ENCODE data around the gene ADK.
A peak's percentile ranks its signal among the peaks of the same experiment; 100 is the strongest.
"Not testable (repeated sequence)": the region's sequence is repeated elsewhere in the genome, so short reads cannot be mapped to it uniquely, and the experiment has no call there.

Gene ADK

GRCh38 chr10:74146980-74147379 lies 4.0 kb upstream of the ADK start:
- not testable (repeated sequence) for DNase-seq

DNA sequence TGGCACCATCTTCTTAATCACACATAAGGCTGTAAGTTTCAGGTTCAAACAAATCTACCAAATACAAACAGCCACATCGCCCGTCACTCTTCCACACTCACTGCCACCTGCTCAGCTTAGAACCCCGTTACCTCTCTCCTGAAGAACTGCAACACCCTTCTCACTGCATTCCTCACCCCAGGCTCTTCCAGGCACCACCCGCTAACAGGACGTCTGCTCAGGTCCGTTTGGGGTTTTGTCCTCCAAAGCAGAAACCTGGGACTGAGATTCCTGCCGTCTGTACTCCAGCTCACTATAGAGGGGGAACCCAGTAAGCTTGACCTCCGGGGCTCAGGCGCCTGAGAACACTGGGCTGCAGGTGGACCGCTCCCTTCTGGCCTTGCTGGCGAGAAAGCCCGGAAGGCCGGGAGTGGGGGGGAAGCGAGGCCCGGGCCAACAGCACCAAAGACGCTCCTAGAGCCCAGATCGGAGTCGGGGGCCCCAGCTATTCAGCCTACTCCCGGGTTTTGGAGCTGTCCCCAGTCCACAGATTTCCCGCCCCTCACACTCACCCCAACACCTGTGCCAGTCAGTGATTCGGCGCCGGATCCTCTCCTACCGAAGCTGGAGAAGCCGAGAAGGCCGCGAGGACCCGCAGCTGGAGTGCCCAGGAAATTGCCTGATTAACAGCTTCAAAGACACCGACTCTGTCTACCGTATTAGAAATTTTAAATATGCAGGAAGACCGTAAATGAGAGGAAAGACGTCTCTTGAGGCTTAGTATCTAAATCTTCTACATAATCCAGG lies 624 bp upstream of the ADK start, which contains the start of gene AP3M1:
Gene AP3M1, minus strand, starts transcription at position 625 of the 786 bp plus-strand sequence. CDS start 12,449 bp downstream, outside the sequence.
- DNase-seq = no peak

DNA sequence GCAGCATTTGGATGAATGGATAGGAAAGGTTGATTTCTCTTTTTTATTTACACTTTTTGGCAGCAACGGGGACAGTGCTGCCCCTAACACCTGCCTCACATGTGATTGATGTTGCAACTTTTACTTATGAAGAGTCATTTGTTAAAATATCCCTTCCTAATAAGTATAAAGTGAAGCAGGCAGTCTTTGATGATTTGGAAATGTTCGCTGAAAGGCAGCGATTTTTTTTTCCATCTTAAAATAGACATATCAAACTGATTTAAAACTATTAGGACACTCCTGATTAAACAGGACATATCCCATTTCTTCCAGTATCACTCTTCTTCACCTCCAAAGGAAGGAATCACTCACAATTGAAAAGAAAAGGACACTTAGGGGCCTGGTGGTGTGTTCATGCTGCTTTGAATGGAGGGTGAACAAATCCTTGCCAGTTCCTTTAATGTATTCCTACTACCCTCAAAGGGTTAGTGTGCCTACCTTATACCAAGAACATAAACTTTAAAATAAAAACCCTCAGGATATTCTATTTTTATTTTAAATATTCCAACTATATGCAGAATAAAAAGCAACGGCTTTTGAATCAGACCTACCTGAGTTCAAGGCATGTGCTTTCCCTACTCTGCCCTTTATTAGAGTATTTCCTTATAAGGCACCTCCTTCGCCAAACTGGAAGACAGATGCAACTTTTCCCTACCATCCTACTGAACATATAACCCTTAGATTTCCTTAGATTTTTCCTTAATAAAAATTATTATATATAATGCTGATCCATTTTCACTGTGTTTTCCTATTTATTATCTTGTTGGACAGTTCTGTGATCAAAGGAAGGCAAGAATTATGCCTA lies 1.1 kb downstream of the ADK start:
- no peak for DNase-seq

GRCh38 chr10:74153123-74153522 lies 2.1 kb downstream of the ADK start:
- DNase-seq = no peak

GRCh38 chr10:74153676-74154075 lies 2.7 kb downstream of the ADK start:
- DNase-seq = no peak

- peak; percentile 18 for DNase-seq
Measured at GRCh38 chr10:74156919-74157289, 5.9 kb downstream of the ADK start.

GRCh38 chr10:74160013-74160412 lies 9.0 kb downstream of the ADK start:
- DNase-seq = no peak

GRCh38 chr10:74163319-74164068 lies 12.5 kb downstream of the ADK start:
- DNase-seq = no peak

DNA sequence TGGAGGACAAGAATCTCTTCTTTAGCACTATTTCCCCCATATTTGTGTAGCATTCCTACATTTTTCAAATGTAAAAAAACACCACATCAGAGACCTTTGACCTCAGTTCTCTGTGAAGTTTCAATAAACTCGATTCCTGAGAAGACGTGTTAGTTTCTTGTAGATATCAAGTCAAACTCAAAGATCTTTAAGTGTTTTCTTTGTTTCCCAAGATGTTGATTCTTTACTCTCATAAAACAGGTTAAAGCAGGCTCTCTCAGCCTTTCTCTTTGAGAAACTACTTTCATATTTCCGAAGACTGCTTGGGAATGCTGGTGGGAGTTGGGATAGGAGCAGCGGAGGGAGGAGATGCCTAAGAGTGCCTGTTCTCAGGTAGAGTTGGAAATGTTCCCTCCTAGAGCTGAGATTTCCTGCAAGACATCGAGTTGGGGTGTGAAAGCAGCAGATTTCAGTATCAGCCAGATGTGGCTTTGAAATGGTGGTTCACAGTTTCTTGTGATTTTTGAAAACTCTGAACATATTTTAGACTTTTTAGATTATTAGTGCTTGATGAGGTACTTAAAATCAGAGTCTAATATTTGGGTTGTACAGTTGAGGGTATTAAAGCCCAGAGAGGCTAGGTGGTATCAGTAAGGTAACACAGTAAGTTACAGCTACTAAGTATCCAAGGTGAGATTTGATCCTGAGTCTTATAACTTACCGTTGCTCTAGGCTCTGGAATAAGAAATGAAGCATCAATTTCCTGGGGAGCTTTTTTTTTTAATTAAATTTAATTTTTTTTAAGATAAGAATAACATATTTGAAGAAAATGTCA lies 13.9 kb downstream of the ADK start:
- no peak for DNase-seq

- no peak for DNase-seq
Measured at GRCh38 chr10:74165530-74165901, 14.5 kb downstream of the ADK start.

GRCh38 chr10:74167443-74167842 lies 16.4 kb downstream of the ADK start:
- DNase-seq = no peak

DNA sequence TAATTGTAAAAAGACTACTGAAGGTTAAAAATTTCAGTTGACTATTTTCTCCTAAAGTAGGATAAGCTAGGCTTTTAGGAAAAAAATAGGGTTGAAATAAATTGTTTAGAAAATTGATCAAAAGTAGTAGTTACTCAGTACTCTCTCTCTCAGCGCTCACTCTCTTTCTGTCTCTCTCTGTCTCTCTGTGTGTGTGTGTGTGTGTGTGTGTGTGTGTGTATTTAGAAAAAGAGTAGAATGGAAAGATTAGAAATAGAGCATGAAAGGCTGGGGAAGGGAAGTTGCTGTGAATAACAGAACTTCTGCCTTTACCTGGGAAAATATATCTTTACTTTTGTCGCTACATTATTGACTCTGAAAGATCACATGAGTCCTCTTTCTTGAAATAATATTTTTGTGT lies 20.6 kb downstream of the ADK start:
- no peak for DNase-seq

GRCh38 chr10:74174521-74174920 lies 23.5 kb downstream of the ADK start:
- DNase-seq = no peak

GRCh38 chr10:74175510-74176379 lies 24.7 kb downstream of the ADK start:
- no peak for DNase-seq

DNA sequence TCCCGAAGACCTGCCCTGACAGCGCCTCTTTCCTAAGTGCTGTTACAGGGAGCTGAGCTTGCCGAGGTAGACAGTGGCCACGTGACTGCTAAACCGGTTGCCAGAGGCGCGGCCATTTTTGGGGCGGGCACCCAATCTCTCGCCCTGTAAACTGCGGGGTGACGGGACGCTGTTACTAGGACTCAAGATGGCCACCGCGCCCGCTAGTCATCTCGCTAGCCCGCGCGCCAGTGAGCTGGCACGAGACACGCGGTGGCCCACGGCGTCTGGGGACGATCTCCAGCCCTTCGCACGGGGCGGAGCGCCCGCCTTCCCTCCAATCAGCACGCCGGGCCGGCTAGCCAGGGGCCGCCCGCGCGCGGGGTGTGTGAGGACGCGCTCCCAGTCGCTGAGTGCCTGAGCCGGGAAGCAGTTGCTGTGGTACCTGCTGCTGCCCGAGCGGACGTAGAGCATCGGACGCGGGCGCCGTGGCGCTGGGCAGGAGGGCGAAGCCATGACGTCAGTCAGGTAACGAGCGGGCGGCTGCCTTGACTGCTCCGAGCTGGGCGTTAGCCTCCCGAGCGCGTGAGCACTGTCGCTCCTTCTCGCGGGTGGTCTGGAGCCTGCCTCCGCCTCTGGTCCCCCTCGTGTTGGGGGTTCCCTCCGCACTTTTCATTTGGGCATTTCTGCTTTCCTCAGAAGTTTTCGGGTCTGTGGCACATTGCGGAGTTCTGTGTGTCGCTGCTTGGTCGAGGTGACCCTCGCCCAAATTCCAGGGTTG lies 25.5 kb downstream of the ADK start:
- peak; percentile 85 for DNase-seq

- no peak for DNase-seq
Measured at GRCh38 chr10:74177140-74177677, 26.2 kb downstream of the ADK start.

- DNase-seq = no peak
Measured at GRCh38 chr10:74178042-74178791, 27.2 kb downstream of the ADK start.

- no peak for DNase-seq
Measured at GRCh38 chr10:74179111-74179710, 28.2 kb downstream of the ADK start.

DNA sequence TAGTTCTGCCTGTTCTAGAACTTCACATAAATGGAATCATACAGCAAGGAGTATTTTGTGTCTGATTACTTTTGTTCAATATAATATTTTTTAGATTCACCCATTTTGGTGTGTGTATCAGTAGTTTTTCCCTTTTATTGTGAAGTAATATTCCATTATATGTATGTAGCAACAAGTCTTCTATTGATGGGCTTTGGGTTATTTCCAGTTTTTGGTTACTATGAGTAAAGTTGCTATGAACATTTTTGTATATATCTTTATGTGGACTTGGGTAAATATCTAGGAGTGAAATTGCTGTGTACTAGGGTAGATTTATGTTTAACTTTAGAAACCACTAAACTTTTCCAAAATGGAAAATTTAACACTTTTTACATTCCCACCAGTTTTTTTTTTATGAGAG lies 35.7 kb downstream of the ADK start:
- DNase-seq = no peak

Measured in NCI-H1694 (cell line).